Pulmonary artery endothelial cell (primary cell): ENCODE results near the gene AHCY. TPM values are rescaled to one million over a fixed set of nuclear protein-coding genes. Genes with fewer than 3 reads are reported as not detected.

Experiments
- DNase-seq: peaks from one replicate; pipeline ENCODE4 v3.0.0-alpha.2; 2011; ENCODE audit warnings: low read depth, low spot score
- total RNA-seq: library from RNA; depleted of rRNA; stranded (reverse); fragments of >200 nt; gene quantifications from 2 replicates; pipeline ENCODE4 v1.2.3, GENCODE V29; 2014

Gene AHCY
- total RNA-seq, 1 donor from 2014 or later, result 161 TPM

GRCh38 chr20:34324541-34324940 lies 21.4 kb upstream of the AHCY start:
- no peak for DNase-seq

- DNase-seq, result no peak
These were observed 19.3 kb upstream of the AHCY start for GRCh38 chr20:34322267-34323105.

- DNase-seq, result no peak
These were observed 17.7 kb upstream of the AHCY start for GRCh38 chr20:34320861-34321260.

- no peak for DNase-seq
These were observed 15.7 kb upstream of the AHCY start for GRCh38 chr20:34318609-34319443.

- no peak for DNase-seq
These were observed 13.2 kb upstream of the AHCY start for GRCh38 chr20:34316196-34316814.

- no peak for DNase-seq
These were observed 12.1 kb upstream of the AHCY start for GRCh38 chr20:34315236-34315635.

GRCh38 chr20:34312544-34313217 lies 9.5 kb upstream of the AHCY start:
- DNase-seq, result peak; percentile 49

- DNase-seq, result no peak
These were observed 8.9 kb upstream of the AHCY start for GRCh38 chr20:34312024-34312460.

GRCh38 chr20:34311118-34312023 lies 8.2 kb upstream of the AHCY start:
- DNase-seq, result no peak

GRCh38 chr20:34310481-34311117 lies 7.4 kb upstream of the AHCY start:
- DNase-seq, result no peak

GRCh38 chr20:34309691-34310090 lies 6.5 kb upstream of the AHCY start:
- DNase-seq, result no peak

GRCh38 chr20:34305333-34306230 lies 2.4 kb upstream of the AHCY start:
- no peak for DNase-seq

- DNase-seq, result no peak
These were observed 838 bp downstream of the AHCY start for GRCh38 chr20:34302312-34302722.

- no peak for DNase-seq
These were observed 1.4 kb downstream of the AHCY start for GRCh38 chr20:34301587-34302311.

- DNase-seq, result no peak
These were observed 2.2 kb downstream of the AHCY start for GRCh38 chr20:34300809-34301586.

GRCh38 chr20:34300256-34300806 lies 2.8 kb downstream of the AHCY start:
- DNase-seq, result no peak
